Head of caudate nucleus (tissue), 42 donors: ENCODE measurements around the gene ATP2C1.
"Not testable (repeated sequence)": the region's sequence is repeated elsewhere in the genome, so short reads cannot be mapped to it uniquely, and the experiment has no call there.

Experiments
- DNase-seq, 42 donors: peaks; one replicate each; pipeline versions ENCODE4 v3.0.0 to v3.0.0-alpha.2; 2020 to 2021; ENCODE audit warnings: mixed read lengths in 7 of 42
- intact Hi-C: fragments of 100-400 bp; cut with DNase I; formaldehyde crosslinking; loops from one replicate; pipeline ENCODE4 v1.15.0; 2022

ATP2C1 gene, protein sequence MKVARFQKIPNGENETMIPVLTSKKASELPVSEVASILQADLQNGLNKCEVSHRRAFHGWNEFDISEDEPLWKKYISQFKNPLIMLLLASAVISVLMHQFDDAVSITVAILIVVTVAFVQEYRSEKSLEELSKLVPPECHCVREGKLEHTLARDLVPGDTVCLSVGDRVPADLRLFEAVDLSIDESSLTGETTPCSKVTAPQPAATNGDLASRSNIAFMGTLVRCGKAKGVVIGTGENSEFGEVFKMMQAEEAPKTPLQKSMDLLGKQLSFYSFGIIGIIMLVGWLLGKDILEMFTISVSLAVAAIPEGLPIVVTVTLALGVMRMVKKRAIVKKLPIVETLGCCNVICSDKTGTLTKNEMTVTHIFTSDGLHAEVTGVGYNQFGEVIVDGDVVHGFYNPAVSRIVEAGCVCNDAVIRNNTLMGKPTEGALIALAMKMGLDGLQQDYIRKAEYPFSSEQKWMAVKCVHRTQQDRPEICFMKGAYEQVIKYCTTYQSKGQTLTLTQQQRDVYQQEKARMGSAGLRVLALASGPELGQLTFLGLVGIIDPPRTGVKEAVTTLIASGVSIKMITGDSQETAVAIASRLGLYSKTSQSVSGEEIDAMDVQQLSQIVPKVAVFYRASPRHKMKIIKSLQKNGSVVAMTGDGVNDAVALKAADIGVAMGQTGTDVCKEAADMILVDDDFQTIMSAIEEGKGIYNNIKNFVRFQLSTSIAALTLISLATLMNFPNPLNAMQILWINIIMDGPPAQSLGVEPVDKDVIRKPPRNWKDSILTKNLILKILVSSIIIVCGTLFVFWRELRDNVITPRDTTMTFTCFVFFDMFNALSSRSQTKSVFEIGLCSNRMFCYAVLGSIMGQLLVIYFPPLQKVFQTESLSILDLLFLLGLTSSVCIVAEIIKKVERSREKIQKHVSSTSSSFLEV

DNA sequence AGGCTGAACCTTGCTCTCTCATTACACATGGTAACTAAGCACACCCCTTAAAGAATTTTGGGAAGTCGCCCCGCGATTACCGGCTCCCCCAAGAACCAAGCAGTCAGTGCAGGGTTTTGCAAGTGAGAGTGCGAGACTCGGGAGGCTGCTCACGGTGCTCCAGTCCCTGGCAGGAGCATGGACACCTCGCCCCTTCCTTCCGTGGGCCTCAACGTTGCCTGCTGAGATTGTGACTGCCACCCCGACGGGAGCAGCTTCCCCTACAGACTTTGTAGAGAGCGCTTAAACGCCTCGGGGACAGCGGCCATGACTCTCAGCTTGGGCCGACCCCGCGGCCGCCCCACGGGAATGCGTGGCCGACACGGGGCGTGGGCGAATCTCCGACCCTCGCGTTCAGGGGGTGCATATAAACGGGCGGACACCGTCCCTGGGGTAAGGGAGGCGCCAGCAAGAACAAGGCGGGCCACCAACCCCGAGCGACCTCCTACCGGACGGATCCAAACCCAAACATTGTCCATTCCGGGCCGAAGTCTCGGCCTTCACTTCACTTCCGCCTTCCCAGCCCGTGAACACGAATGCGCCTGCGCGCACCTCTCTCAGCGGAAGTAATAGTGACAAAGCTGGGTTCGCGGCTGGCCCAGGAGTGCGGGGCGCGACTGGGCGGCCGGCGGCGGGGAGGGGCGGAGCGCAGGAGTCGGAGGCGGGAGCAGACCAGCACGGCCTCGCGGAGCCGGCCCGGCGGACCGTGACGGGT lies at the start of gene ATP2C1:
ATP2C1 (plus strand) TSS at position 709 of the 754 bp plus-strand sequence. CDS start 686 bp downstream, outside the sequence.
- intact Hi-C loops = loop anchor here (5.0 to 10.0 kb wide), 2 partner anchors 131 to 146 kb away; partner anchors contain the start of genes ASTE1, NEK11 and PIK3R4
- DNase-seq = peak; percentile 83 to 98 (median 94)

DNA sequence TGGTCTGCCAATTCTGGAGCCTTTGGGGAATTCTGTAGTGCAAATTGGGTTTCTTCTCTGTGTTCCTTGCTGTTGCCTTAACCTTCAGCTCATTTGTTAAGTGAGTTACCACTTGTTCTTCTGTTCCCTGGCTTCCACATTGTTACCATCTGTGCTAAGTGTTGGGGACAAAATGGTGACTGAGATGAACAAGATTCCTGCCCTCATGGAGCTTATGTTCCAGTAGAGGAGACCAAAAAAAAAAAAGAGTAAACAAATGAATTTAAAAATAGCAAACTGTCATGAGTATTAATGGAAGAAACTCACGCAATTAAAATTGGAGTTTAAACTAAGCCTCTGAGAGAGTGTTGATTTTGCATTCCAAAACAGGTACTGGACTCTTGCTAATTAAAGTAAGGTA lies 49.4 kb upstream of the ATP2C1 start:
- intact Hi-C loops = no loop called here
- no peak for DNase-seq

DNA sequence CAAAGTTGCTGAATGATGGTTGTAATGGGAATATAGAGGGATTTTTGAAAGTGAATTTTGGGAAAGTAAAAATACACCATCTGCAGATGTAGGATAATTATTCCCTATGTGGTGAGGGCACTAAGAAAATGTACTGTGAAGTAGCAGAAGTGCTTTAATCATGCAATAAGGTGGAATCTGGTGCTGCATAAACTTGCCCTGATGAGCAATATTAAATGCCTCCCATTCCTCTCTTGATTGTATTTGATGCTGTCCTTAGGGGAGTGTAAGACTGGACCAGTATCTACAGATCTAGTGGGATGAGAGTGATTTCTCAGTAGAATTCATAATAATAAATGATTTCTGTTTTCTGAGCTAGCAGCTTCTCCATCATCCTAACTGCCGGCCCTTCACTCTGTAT lies 47.7 kb upstream of the ATP2C1 start:
- intact Hi-C loops = no loop called here
- DNase-seq = no peak

DNA sequence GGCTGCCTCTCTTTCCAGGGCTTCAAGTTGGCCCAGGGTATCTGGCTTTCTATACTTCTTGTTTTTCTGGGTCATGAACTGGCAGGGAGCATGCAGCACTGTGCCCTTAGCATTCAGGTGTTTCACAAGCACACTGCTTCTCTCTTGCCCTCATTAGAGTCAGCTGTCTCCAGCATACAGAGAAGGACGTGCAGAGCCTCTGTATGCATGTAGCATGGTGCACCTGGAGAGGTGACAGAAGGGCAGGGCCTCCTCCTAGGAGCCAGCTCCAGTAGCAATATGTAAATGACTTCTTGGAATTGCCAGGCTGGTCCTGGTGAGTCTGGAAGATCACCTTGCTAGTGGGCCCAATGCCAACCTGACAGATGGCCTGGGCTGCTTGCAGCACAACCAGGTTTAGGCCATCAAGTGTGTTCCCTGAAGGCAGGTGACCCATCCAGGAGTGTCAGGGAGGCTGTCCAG lies 44.8 kb upstream of the ATP2C1 start:
- intact Hi-C loops = no loop called here
- DNase-seq = no peak

DNA sequence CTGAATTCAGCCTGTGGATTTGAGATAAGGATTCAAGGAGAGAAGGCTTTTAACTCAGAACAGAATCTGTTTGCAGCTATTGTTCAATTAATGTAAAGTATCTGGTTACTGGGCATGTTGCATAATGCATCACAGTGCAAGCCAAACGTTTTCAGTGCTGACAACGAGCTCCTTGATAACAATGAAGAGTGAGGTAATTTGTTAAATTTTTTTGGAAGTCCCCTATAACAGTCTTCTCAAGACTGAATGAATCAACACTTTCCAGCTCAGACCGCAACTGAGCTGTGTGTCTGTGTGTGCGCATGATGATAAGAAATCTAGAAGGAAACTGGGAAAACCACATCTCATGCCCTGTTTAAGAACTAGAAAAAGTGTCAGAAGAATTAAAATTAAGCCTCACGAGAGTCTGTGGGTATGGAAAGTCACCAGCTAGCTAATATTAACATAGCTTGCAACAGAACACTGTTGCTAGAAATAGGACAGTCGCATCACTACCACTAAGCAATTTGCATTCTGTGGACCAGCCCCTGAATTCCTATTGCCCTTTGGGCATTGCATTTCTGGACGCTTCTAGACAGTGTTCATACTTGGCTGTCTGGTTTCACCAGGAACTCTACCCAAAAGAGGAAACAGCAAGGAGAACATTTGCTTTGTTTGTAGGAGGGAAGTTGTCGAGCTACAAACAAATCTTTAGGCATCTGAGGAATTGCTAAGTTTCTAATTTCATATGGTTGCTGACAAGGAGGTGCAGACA lies 43.7 kb upstream of the ATP2C1 start:
- peak in 14 of 42 donors; percentile 6 to 60 (median 22) for DNase-seq
- intact Hi-C loops = no loop called here

DNA sequence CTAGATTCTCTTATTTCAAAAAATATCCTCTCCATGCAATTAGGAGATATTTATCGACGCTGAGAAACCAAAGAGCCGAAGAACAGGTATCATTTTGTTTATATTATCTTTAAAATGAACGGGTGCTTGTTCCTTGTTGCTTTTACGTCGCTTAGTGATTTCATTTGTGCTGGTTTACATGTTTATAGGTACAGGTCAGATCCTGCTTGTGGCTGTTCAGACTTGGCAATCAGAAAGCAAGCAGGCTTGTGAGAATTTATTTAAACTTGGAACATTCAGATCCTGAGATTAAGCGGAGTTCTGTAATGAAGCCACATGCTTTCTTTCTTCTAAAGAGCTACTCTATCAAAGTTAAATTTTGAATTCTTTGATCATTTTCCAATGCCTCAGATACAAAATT lies 43.0 kb upstream of the ATP2C1 start:
- no peak for DNase-seq
- intact Hi-C loops = no loop called here

DNA sequence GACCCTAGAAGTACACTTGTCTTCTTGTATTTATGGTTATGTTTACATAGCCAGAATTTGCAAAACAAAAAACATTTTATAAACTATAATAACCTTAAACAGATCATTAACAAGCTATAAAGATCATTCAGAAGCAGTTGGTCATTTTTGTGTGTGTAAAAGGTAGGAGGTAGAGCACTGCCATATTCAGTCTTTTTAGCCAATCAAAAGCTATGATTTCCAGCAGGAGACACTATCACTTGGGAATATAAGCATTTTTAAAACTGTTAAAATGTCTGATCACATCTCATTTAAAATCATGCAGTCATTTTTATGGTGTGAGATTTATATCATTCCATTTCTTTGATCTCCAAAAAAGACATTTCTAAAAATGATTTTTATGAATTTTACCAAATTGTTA lies 42.6 kb upstream of the ATP2C1 start:
- no peak for DNase-seq
- intact Hi-C loops = no loop called here

DNA sequence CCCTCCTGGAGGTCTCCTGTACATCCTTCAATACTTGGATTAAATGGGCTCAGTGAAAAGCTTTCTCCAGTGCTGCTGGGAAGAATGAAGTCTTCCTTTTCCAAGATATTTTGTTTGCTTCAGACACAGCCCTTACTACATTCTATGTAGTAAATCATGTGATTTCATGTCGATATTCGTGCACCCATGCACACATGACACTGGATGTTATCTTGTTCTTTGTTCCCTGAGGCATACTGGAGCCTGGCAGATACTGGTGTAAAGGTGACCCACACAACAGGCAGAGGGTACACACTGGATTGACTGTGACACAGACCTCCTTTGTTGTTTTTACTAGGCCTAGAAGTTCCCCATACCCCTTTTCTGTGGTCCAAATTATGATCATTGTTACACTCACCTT lies 40.3 kb upstream of the ATP2C1 start:
- intact Hi-C loops = no loop called here
- no peak for DNase-seq

DNA sequence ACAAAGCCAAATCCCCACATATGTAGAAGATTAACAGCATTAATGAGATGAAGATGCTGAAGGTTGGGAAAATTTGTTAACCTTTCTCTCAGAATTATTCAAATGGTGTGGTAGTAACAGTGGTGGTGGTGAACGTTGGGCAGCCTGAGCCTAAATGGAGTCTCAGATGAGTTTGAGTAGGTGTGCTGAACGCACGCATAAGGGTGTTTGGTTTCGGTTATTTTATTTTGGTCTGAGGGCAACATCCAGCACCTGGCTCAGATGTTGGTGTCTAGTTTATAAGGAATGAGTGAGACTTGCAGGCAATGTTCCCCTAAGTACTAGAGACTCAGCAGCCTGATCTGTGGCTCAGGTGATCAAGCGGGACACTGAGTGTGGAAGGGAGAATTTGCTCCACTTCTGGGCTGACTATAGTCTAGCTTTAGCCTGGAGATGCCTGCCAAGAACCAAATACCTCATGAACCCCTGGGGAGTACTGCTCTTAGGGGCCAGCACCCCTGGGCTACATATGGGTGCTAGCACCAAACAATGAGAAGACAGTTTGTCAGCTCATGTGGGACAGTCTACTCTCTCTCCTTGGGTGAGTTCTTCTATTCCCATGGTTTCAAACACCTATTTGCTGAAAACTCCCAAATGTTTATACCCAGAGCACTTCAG lies 39.5 kb upstream of the ATP2C1 start:
- intact Hi-C loops = no loop called here

DNA sequence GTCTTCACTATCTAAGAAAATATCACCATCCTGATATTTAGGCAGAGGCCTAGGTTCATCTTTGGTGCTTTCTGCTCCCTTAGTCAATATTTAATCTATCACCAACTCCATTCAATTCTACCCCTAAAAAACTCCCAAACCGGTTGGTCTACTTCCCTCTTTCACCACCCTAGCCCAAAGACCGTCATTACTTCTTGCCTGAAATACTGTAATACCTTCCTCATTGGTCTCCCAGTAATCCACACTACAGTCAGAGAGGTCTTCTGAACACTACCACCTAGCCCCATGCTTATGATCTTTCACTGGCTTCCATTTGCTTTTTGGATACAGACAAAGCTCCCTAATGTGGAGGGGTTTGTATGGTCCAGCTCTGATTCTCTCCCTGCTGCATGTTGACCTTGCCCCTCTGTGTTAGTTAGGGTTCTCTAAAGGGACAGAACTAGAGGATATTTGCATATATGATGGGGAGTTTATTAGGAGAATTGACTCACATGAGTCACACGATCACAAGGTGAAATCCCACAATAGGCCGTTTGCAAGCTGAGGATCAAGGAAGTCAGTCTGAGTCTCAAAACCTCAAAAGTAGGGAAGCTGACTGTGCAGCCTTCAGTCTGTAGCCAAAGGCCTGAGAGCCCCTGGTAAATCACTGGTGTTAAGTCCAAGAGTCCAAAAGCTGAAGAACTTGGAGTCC lies 36.4 kb upstream of the ATP2C1 start:
- peak in 1 of 42 donors; percentile 39 for DNase-seq
- intact Hi-C loops = no loop called here

More for the DNA sequence above, 39.5 kb upstream of the ATP2C1 start:
- no peak for DNase-seq

DNA sequence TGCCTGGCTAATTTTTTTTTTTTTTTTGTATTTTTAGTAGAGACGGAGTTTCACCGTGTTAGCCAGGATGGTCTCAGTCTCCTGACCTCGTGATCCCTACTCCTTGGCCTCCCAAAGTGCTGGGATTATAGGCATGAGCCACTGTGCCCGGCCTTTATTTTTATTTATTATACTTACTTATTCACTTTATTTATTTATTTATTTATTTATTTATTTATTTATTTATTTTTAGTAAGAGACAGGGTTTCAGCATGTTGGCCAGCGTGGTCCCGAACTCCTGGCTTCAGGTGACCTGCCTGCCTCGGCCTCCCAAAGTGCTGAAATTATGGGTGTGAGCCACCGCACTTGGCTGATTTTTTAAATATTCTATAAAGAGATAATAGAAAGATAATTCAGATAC lies 31.8 kb upstream of the ATP2C1 start:
- intact Hi-C loops, DNase-seq: not testable (repeated sequence)

DNA sequence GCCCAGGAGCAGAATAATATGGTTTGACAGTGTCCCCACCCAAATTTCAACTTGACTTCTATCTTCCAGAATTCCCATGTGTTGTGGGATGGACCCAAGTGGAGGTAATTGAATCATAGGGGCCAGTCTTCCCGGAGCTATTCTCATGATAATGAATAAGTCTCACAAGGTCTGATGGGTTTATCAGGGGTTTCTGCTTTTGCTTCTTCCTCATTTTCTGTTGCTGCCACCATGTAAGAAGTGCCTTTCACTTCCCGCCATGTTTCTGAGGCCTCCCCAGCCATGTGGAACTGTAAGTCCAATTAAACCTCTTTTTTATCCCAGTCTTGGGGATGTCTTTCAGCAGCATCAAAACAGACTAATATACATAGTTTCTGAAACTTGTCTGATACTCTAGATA lies 28.4 kb upstream of the ATP2C1 start:
- intact Hi-C loops = no loop called here
- DNase-seq = no peak

DNA sequence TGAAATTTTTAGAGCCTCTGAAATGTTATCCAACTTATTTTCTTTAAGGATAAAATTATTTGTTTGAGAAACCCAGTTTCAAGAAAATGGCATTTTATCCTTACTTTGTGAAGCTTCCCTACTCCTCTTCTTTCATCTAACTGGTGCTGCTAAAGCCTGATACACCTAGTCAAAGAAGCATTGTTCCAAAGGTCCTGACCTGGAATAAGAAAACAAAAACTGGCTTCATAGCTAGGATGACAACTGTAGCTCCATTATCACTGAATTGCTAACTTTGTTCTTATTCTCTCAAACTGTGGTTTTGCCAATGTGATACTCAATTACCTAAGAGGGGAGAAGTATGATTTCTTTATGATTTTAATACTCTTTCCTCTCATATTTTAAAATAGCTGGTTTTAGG lies 27.6 kb upstream of the ATP2C1 start:
- no peak for DNase-seq
- intact Hi-C loops = no loop called here

DNA sequence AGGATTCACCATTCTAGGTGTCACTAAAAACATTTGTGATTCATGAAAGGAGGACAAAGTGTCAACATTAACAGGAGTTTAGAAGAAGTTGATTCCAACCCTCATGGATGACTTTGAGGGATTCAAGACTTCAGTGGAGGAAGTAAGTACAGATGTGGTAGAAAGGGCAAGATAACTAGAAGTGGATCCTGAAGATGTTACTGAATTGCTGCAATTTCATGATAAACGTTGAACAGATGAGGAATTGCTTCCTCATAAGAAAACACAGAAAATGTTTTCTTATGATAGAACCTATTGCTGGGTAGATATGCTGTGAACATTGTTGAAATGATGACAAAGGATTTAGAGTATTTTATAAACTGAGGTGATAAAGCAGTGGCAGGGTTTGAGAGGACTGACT lies 23.5 kb upstream of the ATP2C1 start:
- no peak for DNase-seq
- intact Hi-C loops = no loop called here

DNA sequence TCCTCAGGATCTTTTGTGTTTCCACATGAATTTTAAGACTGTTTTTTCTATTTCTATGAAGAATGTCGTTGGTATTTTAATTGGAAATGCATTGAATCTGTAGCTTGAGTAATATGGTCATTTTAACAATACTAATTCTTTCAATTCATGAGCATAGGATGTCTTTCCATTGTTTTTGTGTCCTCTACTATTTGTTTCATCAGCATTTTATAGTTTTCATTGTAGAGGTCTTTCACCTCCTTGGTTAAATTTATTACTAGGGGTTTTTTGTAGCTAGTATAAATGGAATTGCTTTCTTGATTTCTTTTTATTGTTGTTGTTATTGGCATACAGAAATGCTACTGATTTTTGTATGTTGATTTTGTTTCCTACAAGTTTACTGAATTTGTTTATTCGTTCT lies 17.3 kb upstream of the ATP2C1 start:
- no peak for DNase-seq
- intact Hi-C loops = no loop called here

DNA sequence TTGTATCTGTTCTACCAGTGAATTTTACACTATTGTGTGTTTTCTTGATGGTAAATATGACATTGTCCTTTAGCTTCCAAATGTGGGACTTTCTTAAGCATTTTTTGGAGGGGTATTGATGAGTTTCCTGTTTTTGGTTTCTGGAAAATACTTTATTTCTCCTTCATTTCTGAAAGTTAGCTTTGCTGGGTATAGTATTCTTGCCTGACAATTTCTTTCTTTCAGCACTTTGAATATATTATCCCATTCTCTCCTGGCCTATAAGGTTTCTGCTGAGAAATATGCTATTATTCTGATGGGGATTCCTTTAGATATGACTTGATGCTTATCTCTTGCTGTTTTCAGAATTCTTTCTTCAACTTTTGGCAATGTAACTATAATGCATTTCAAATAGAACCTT lies 15.4 kb upstream of the ATP2C1 start:
- intact Hi-C loops = no loop called here

DNA sequence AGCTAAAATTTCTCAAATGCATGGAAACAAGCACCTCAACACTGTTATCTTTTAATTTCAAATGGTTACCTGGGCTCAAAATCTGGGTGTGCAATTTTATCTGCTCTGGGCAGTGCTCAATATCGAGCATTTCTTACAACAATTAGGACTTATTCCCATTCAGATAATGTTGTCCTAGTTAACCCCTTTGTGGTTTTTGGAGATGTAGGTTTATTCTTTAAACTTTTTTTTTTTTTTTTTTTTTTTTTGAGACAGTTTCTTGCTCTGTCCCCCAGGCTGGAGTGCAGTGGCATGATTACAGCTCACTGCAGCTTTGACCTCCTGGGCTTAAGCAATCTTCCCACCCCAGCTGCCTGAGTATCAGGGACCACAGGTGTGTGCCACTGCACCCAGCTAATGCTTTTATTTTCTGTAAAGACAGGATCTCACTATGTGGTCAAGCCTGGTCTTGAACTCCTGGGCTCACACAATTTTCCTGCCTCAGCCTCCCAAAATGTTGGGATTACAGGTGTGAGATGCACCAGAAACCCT lies 4.4 kb upstream of the ATP2C1 start:
- intact Hi-C loops = no loop called here
- no peak for DNase-seq

More for the DNA sequence above, 15.4 kb upstream of the ATP2C1 start:
- no peak for DNase-seq
